Lower lobe of right lung (tissue), 2 donors: Measurements from ENCODE around the gene MRPL24. TPM values are rescaled to one million over a fixed set of nuclear protein-coding genes. Genes with fewer than 3 reads are reported as not detected.
A peak's percentile ranks its signal among the peaks of the same experiment; 100 is the strongest.

Experiments used
- ATAC-seq, 2 donors: fragments of 200-7000 bp; cut with Tn5 transposase; one replicate each; pipeline ENCODE4 v1.9.1; 2020 to 2022; ENCODE audit warnings: mild to moderate bottlenecking in 2 of 2, moderate library complexity in 2 of 2
- DNase-seq: peaks from one replicate; pipeline ENCODE4 v3.0.0-alpha.2; 2020
- H3K27ac ChIP-seq: fragments of 200-600 bp; one replicate; pipeline ENCODE4 v1.8.0; 2022
- H3K27me3 ChIP-seq: fragments of 200-600 bp; one replicate; pipeline ENCODE4 v1.8.0; 2022; ENCODE audit warnings: low read depth
- H3K36me3 ChIP-seq: fragments of 200-600 bp; one replicate; pipeline ENCODE4 v1.8.0; 2022; ENCODE audit warnings: mild to moderate bottlenecking
- H3K4me1 ChIP-seq: fragments of 200-600 bp; one replicate; pipeline ENCODE4 v1.8.0; 2022
- H3K4me3 ChIP-seq: fragments of 200-600 bp; one replicate; pipeline ENCODE4 v1.8.0; 2022; ENCODE audit warnings: mild to moderate bottlenecking
- H3K9me3 ChIP-seq: fragments of 200-600 bp; one replicate; pipeline ENCODE4 v1.8.0; 2022
- CTCF ChIP-seq: fragments of 200-600 bp; IDR thresholded peaks from one replicate; pipeline ENCODE4 v1.8.0; 2022; ENCODE audit warnings: antibody characterized with exemption, mild to moderate bottlenecking
- intact Hi-C: fragments of 100-400 bp; cut with DNase I; formaldehyde crosslinking; loops from one replicate; pipeline ENCODE4 v1.11.0; 2022
- total RNA-seq: library from RNA; stranded (reverse); fragmentation: NEBNext Ultra II Directional; extraction: Animal tissue kit (Norgen Biotek cat#: 25700); gene quantifications from one replicate; pipeline ENCODE4 v1.2.1, GENCODE V29; 2021
- donor health status: DM: no; HTN: yes; CAD: no; lungs with severe emphysema.

MRPL24 gene
- total RNA-seq, 1 donor from 2014 or later = 43.7 TPM

GRCh38 chr1:156727926-156728598 lies 12.8 kb downstream of the MRPL24 start, which contains the start of gene METTL25B:
Gene METTL25B, plus strand, starts transcription at chr1:156728469. Its CDS starts 636 bp downstream, at chr1:156729105.
- Histone ChIP-seq H3K27ac (peak within 1 kb of the TSS; percentile 99), H3K27me3 (no peaks in the 10 kb centered on the region), H3K4me3 (peak within 1 kb of the TSS; percentile 90), H3K9me3 (no peaks in the 10 kb centered on the region), H3K4me1 (peaks cover 48% of the 10 kb centered on the region), H3K36me3 (peaks cover 37% of the 10 kb centered on the region)
- no peak for TF ChIP-seq CTCF
- intact Hi-C loops = no loop called here
- DNase-seq (peak; percentile 89), ATAC-seq (peak; percentile 88 to 90)

- Histone ChIP-seq H3K9me3 (no peaks in the 10 kb centered on the region), H3K27ac (peak overlapping the region; percentile 99), H3K4me1 (peaks cover 48% of the 10 kb centered on the region), H3K4me3 (peak overlapping the region; percentile 90), H3K27me3 (no peaks in the 10 kb centered on the region), H3K36me3 (peaks cover 37% of the 10 kb centered on the region)
- intact Hi-C loops = no loop called here
- no peak for DNase-seq
- TF ChIP-seq CTCF = no peak
- no peak for ATAC-seq
Observed at GRCh38 chr1:156727492-156727891, 13.4 kb downstream of the MRPL24 start.

- intact Hi-C loops = no loop called here
- Histone ChIP-seq H3K4me1 (peaks cover 48% of the 10 kb centered on the region), H3K36me3 (peaks cover 38% of the 10 kb centered on the region), H3K4me3 (peak overlapping the region; percentile 90), H3K27ac (no peak overlapping the region), H3K9me3 (no peaks in the 10 kb centered on the region), H3K27me3 (no peaks in the 10 kb centered on the region)
- DNase-seq = no peak
- no peak for ATAC-seq
- peak; percentile 35 for TF ChIP-seq CTCF
Observed at GRCh38 chr1:156726549-156727226, 14.2 kb downstream of the MRPL24 start.

- Histone ChIP-seq H3K27ac (no peak overlapping the region), H3K9me3 (no peaks in the 10 kb centered on the region), H3K36me3 (peaks cover 47% of the 10 kb centered on the region), H3K4me1 (peaks cover 48% of the 10 kb centered on the region), H3K27me3 (no peaks in the 10 kb centered on the region), H3K4me3 (peak overlapping the region; percentile 90)
- TF ChIP-seq CTCF = peak; percentile 97
- ATAC-seq = peak; percentile 75 to 83
- intact Hi-C loops = no loop called here
- DNase-seq = peak; percentile 92
Observed at GRCh38 chr1:156725683-156726280, 15.1 kb downstream of the MRPL24 start.

- no peaks in the 10 kb centered on the region for H3K27me3 ChIP-seq
- TF ChIP-seq CTCF = no peak
- H3K9me3 ChIP-seq = no peaks in the 10 kb centered on the region
- peaks cover 62% of the 10 kb centered on the region for H3K36me3 ChIP-seq
- H3K4me3 ChIP-seq = no peak overlapping the region
- peaks cover 24% of the 10 kb centered on the region for H3K4me1 ChIP-seq
- intact Hi-C loops = no loop called here
- ATAC-seq = no peak
- no peak for DNase-seq
- no peak overlapping the region for H3K27ac ChIP-seq
Observed at GRCh38 chr1:156721535-156721934, 19.4 kb downstream of the MRPL24 start.
